ENCODE results near the gene SCRN2.

GRCh38 chr17:47808036-47808829 is 32.8 kb downstream of the SCRN2 start:
- TF ChIP-seq CTCF (IDR thresholded peaks at IDR 0.05; ENCODE audit: insufficient read depth, low read length) (no peak), POLR2AphosphoS5 (IDR thresholded peaks at IDR 0.05; ENCODE audit: low read depth) (no peak), REST (IDR thresholded peaks at IDR 0.05; ENCODE audit: insufficient replicate concordance, low read depth) (no peak), GABPA (IDR thresholded peaks at IDR 0.05; ENCODE audit: low read depth) (no peak)

Data from HL-60 (cell line).